Gastrocnemius medialis (tissue), 4 donors: ENCODE measurements around the gene CNTNAP3.
"Not testable (repeated sequence)": the region's sequence is repeated elsewhere in the genome, so short reads cannot be mapped to it uniquely, and the experiment has no call there.

Source experiments
- CTCF ChIP-seq, 5 experiments: fragments of 450-650 bp in 3 of 5; fragments of 200-600 bp in 2 of 5; sonication (generic) in 2 of 5; IDR thresholded peaks in 4 of 5; conservative IDR thresholded peaks in 1 of 5; 1 replicate in 4 of 5; 2 replicates in 1 of 5; pipeline ENCODE4 v1.5.1; 2016 to 2019; ENCODE audit warnings: antibody characterized with exemption in 5 of 5, mild to moderate bottlenecking in 3 of 5, moderate library complexity in 3 of 5
- POLR2A ChIP-seq, 2 donors: fragments of 450-650 bp; IDR thresholded peaks; one replicate each; pipeline ENCODE4 v1.6.1; 2017; ENCODE audit warnings: antibody characterized with exemption in 2 of 2, mild to moderate bottlenecking in 2 of 2, moderate library complexity in 2 of 2

GRCh38 chr9:39067683-39068082 lies 220.3 kb downstream of the CNTNAP3 start:
- TF ChIP-seq CTCF (IDR thresholded peaks at IDR 0.05 in 4 of 5, conservative IDR thresholded peaks at IDR 0.05 in 1 of 5); POLR2A (IDR thresholded peaks at IDR 0.05): not testable (repeated sequence)
